Prostate gland (tissue), 2 donors: Measurements from ENCODE around the gene SLC25A47. TPM values are rescaled to one million over a fixed set of nuclear protein-coding genes. Genes with fewer than 3 reads are reported as not detected.
A peak's percentile ranks its signal among the peaks of the same experiment; 100 is the strongest.

Experiments
- DNase-seq: peaks from one replicate; pipeline ENCODE4 v3.0.0-alpha.2; 2019; ENCODE audit warnings: low spot score
- H3K27ac ChIP-seq, 2 donors: fragments of 200-600 bp; sonication (generic); 2 replicates each; pipeline ENCODE4 v1.5.1; 2017 to 2019
- H3K27me3 ChIP-seq: fragments of 200-600 bp; sonication (generic); replicated peaks from 2 replicates; pipeline ENCODE4 v1.5.1; 2019; ENCODE audit not compliant: insufficient read depth
- H3K36me3 ChIP-seq, 2 donors: fragments of 200-600 bp; sonication (generic); 1 replicate in 1 of 2; 2 replicates in 1 of 2; pipeline versions ENCODE4 v1.5.1 to v1.8.1; 2017 to 2019
- H3K4me1 ChIP-seq: fragments of 200-600 bp; sonication (generic); replicated peaks from 2 replicates; pipeline ENCODE4 v1.5.1; 2019
- H3K4me3 ChIP-seq, 2 donors: fragments of 200-600 bp; sonication (generic); 2 replicates each; pipeline ENCODE4 v1.5.1; 2017 to 2019
- H3K9me3 ChIP-seq: fragments of 200-600 bp; sonication (generic); 2 replicates; pipeline ENCODE4 v1.5.1; 2017
- CTCF ChIP-seq, 4 experiments: fragments of 200-600 bp in 2 of 4; fragments of 450-650 bp in 2 of 4; sonication (generic) in 2 of 4; IDR thresholded peaks; 1 replicate in 3 of 4; 2 replicates in 1 of 4; pipeline ENCODE4 v1.5.1; 2016 to 2019; ENCODE audit warnings: antibody characterized with exemption in 4 of 4, mild to moderate bottlenecking in 2 of 4, moderate library complexity in 2 of 4
- POLR2A ChIP-seq: fragments of 450-650 bp; IDR thresholded peaks from one replicate; pipeline ENCODE4 v1.6.1; 2016; ENCODE audit warnings: antibody characterized with exemption, mild to moderate bottlenecking
- POLR2AphosphoS5 ChIP-seq: sonication (generic); formaldehyde crosslinking; IDR thresholded peaks from one replicate; pipeline ENCODE4 v1.6.1; 2017; ENCODE audit warnings: antibody characterized with exemption
- WGBS: methylation state at CpG from one replicate; pipeline ENCODE4 v1.1.5; 2018; 5-methylcytosine and 5-hydroxymethylcytosine counted together
- intact Hi-C: fragments of 100-400 bp; cut with DNase I; formaldehyde crosslinking; loops from one replicate; pipeline ENCODE4 v1.14.2; 2022
- total RNA-seq, 2 donors: library from RNA; depleted of rRNA; stranded (reverse); fragments of >200 nt; gene quantifications; one replicate each; pipeline ENCODE4 v1.1.0, GENCODE V29; 2016

SLC25A47 gene
- total RNA-seq, 2 donors from 2014 or later = 0.51 TPM; not detected in 1

DNA sequence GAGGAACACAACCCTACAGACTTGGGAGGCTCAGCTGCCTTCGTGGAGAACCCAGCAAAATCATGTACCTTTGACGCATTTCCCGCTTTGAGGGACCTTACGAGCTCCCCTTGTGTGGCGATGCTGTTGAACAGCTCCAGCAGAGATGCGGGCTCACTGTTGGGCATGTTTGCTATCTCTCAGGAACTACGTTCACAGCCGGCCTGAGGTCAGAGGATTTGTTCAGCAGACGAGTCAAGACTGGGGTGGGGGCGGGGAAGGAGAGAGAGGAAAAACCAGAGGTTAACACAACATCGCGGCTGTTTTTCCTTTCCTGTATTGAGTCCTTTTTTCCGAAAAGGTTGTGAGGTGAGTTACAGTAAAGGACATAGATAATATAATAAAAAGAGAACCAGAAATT is 45.9 kb downstream of the SLC25A47 start:
- no peak for TF ChIP-seq CTCF (IDR thresholded peaks at IDR 0.05)
- no peak for TF ChIP-seq POLR2AphosphoS5
- Histone ChIP-seq H3K27ac (no peak overlapping the region), H3K27me3 (no peaks in the 10 kb centered on the region), H3K4me1 (no peaks in the 10 kb centered on the region), H3K36me3 (no peaks in the 10 kb centered on the region), H3K9me3 (no peaks in the 10 kb centered on the region), H3K4me3 (no peak overlapping the region)
- 91% methylated on average over 13 of the region's 13 CpGs for WGBS
- intact Hi-C loops = no loop called here
- no peak for DNase-seq

GRCh38 chr14:100370003-100370402 is 46.9 kb downstream of the SLC25A47 start:
- Histone ChIP-seq H3K4me3 (no peak overlapping the region), H3K27me3 (no peaks in the 10 kb centered on the region), H3K4me1 (peaks cover 4% of the 10 kb centered on the region), H3K9me3 (no peaks in the 10 kb centered on the region), H3K36me3 (no peaks in the 10 kb centered on the region), H3K27ac (no peak overlapping the region)
- intact Hi-C loops = no loop called here
- no peak for TF ChIP-seq POLR2A
- no peak for TF ChIP-seq POLR2AphosphoS5
- TF ChIP-seq CTCF (IDR thresholded peaks at IDR 0.05) = no peak
- no peak for DNase-seq
- 68% methylated on average over 4 of the region's 4 CpGs for WGBS

DNA sequence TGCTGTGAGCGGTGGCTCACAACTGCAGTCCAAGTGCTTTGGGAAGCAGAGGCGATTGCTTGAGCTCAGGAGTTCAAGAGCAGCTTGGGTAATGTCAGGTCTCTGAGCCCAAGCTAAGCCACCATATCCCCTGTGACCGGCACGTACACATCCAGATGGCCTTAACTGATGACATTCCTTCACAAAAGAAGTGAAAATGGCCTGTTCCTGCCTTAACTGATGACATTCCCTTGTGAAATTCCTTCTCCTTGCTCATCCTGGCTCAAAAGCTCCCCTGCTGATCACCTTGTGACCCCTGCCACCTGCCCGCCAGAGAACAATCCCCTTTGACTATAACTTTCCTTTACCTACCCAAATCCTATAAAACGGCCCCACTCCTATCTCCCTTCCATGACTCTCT is 48.6 kb downstream of the SLC25A47 start:
- no peak overlapping the region for H3K4me3 ChIP-seq
- no peak overlapping the region for H3K27ac ChIP-seq
- no peaks in the 10 kb centered on the region for H3K9me3 ChIP-seq
- H3K36me3 ChIP-seq = no peaks in the 10 kb centered on the region
- no peaks in the 10 kb centered on the region for H3K27me3 ChIP-seq
- intact Hi-C loops = no loop called here
- TF ChIP-seq CTCF (IDR thresholded peaks at IDR 0.05) (no peak), POLR2AphosphoS5 (no peak), POLR2A (no peak)
- no peak for DNase-seq
- H3K4me1 ChIP-seq = peaks cover 4% of the 10 kb centered on the region
- 82% methylated on average over 6 of the region's 6 CpGs for WGBS

- no peaks in the 10 kb centered on the region for H3K36me3 ChIP-seq
- no peak overlapping the region for H3K4me3 ChIP-seq
- peak overlapping the region in 1 of 2 donors; percentile 3 for H3K27ac ChIP-seq
- H3K27me3 ChIP-seq = no peaks in the 10 kb centered on the region
- no peak for DNase-seq
- WGBS = 70% methylated on average over 4 of the region's 4 CpGs
- no peak for TF ChIP-seq CTCF (IDR thresholded peaks at IDR 0.05)
- TF ChIP-seq POLR2AphosphoS5 = no peak
- TF ChIP-seq POLR2A = no peak
- H3K4me1 ChIP-seq = peaks cover 4% of the 10 kb centered on the region
- intact Hi-C loops = no loop called here
- H3K9me3 ChIP-seq = no peaks in the 10 kb centered on the region
Measured at GRCh38 chr14:100372357-100373048, 49.4 kb downstream of the SLC25A47 start.

- no peak for DNase-seq
- Histone ChIP-seq H3K4me1 (peaks cover 4% of the 10 kb centered on the region), H3K27me3 (no peaks in the 10 kb centered on the region), H3K36me3 (no peaks in the 10 kb centered on the region), H3K4me3 (no peak overlapping the region), H3K9me3 (no peaks in the 10 kb centered on the region), H3K27ac (peak overlapping the region in 1 of 2 donors; percentile 78)
- intact Hi-C loops = no loop called here
- WGBS = 85% methylated on average over 2 of the region's 2 CpGs
- TF ChIP-seq POLR2A = no peak
- TF ChIP-seq CTCF (IDR thresholded peaks at IDR 0.05) = no peak
Measured at GRCh38 chr14:100374270-100374669, 51.1 kb downstream of the SLC25A47 start.
